ENCODE results near the gene TMEM219.
"Not testable (repeated sequence)": the region's sequence is repeated elsewhere in the genome, so short reads cannot be mapped to it uniquely, and the experiment has no call there.

Gene TMEM219

GRCh38 chr16:29961479-29962343 lies at the start of gene TMEM219:
TMEM219 (plus strand) TSS chr16:29962079; CDS start chr16:29963144, 1,065 bp downstream.
- DNase-seq (ENCODE audit: low read depth in 2 of 2), result peak; percentile 87

DNA sequence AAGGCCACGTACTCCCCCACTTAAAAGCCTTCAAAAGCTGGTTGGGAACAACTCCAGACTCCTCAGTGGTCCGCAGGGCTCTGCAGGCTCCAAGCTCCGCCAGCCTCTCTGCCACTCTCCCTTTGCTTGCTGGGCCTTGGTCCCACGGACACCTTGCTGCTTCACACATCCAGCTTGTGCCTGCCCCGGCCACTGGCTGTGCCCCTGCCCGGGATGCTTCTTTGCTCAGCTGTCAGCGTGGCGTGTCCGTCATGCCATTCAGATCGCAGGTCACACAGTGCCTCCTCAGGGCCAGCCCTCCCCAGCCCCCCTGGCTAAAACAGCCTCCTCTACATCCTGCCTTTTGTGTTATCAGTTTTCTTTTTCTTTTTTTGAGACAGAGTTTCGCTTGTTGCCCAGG lies 49.8 kb upstream of the TMEM219 start:
- DNase-seq (ENCODE audit: low read depth in 2 of 2), result no peak

DNA sequence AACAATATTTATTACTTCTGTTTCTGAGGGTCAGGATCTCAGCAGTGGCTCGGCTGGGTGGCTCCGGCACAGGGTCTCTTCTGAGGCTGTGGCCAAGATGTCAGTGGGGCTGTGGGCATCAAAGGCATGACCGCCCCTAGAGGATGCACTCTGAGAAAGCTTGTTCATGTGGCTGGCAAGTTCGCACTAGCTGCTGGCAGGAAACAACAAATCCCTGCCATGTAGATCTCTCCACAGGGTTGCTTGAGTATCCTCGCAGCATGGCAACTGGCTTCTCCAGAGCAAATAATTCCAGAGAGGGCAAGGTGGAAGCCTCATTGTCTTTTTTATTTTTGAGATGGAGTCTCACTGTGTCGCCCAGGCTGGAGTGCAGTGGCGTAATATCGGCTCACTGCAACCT lies 48.4 kb upstream of the TMEM219 start:
- DNase-seq (ENCODE audit: low read depth in 2 of 2), result no peak

GRCh38 chr16:29915590-29916247 lies 46.2 kb upstream of the TMEM219 start:
- DNase-seq (ENCODE audit: low read depth in 2 of 2), result no peak

- no peak for DNase-seq (ENCODE audit: low read depth in 2 of 2)
These were observed 44.9 kb upstream of the TMEM219 start for GRCh38 chr16:29916979-29917378.

GRCh38 chr16:29920288-29921033 lies 41.4 kb upstream of the TMEM219 start:
- no peak for DNase-seq (ENCODE audit: low read depth in 2 of 2)

DNA sequence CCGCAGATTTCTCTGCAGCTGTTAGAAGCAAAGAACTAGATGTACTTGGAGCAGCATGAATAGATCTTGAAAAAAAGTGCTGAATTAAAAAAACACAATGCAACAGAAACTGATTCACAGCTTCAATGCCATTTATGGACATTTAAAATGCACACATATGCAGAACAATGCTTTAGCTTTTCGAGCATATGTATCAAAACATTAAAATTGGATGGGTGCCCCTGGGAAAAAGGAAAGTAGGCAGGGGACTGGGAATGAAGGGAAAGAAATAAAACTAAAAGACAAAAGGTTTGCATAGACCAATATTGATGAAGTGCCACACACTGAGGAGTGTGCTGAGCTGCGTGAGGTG lies 40.9 kb upstream of the TMEM219 start:
- DNase-seq (ENCODE audit: low read depth in 2 of 2), result no peak

DNA sequence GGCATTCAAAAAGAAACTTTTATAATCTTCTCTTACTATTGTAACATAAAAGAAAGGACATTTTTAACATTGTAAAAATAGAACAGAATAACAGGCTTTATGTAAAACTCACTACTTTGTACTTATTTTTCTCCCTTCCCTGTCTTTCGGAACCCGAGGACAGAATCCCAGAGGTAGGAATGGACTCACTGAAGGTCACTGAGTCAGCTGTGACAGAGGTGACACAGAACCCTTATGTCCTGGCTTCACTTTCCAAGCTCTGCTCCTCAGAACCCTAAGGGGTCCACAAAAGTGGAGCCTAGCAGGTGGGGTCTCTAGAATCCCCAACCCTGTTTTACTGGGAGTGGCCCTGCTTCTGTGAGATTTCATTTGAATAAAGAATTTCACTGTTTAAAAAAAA lies 39.6 kb upstream of the TMEM219 start:
- DNase-seq (ENCODE audit: low read depth in 2 of 2), result no peak

GRCh38 chr16:29922986-29923501 lies 38.8 kb upstream of the TMEM219 start:
- no peak for DNase-seq (ENCODE audit: low read depth in 2 of 2)

DNA sequence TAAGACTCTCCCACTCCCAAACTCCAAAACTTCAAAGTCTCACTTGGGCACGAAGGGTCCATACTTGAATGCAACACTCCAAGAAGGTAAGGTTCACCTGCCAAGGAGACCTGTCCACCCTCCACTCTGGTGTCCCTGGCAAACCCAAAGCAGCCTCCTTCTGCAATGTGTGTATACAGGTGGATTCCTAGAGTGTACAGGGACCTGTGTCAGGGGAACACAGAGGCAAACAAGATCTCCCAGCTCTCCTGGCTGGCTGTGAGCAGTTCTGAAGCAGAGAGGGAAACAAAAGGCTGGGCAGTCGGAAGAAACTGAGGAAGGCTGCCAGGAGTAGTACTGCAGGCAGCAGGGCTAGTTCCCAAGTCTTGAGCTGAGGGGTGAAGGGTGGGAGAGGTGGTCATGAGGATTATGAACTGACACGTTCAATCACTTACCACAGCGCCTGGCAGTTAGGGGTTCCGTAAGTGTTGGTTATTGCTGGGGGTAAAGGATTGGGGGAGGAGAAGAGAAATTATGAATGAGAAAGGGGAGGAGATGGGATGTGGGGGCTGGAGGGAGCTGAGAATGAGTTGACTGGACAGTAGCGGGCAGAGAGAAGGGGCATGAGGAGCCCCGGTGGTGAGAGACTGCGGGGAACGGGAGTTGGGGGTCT lies 36.6 kb upstream of the TMEM219 start:
- DNase-seq (ENCODE audit: low read depth in 2 of 2), result no peak

GRCh38 chr16:29925781-29926710 lies 35.8 kb upstream of the TMEM219 start, which contains the start of gene KCTD13:
KCTD13 (minus strand) TSS chr16:29926226; CDS start chr16:29926033, 193 bp downstream.
- peak; percentile 82 for DNase-seq (ENCODE audit: low read depth in 2 of 2)

DNA sequence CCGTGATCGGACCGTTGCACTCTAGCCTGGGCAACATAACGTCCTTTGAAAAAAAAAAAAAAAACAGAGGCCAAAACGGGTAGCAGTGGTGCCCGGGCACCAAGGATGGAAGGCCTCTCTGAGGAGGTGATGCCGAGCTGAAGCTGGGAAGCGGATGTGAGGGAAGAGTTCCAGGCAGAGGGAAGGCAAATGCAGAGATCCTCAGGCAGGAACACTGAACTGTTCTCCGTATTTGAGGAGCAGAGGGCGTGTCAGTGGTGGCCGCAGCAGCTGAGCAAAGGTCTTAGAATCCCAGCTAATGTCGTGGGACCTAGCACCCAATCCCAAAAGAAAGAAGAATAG lies 35.2 kb upstream of the TMEM219 start:
- DNase-seq (ENCODE audit: low read depth in 2 of 2), result no peak

- no peak for DNase-seq (ENCODE audit: low read depth in 2 of 2)
These were observed 34.6 kb upstream of the TMEM219 start for GRCh38 chr16:29927070-29927905.

GRCh38 chr16:29931750-29932149 lies 30.1 kb upstream of the TMEM219 start:
- DNase-seq (ENCODE audit: low read depth in 2 of 2), result not testable (repeated sequence)

DNA sequence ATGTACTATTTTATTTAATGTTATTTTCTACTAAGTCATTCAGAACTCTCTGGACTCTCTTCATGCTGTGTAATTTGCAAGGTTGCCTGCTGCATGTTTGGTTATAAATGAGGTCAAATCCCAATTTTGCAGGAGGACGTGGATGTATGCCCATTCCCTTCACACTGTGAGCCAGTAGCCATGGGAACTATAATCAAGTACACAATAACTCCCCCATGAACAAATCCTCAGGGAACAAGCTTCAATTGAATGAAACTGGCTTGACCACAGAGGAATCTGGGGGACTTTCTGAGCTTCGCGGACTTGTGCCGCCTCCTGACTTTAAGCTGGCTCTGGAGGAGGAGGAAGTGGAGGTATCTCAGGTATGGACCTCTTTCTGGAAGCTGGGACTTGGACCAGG lies 21.2 kb upstream of the TMEM219 start:
- no peak for DNase-seq (ENCODE audit: low read depth in 2 of 2)

GRCh38 chr16:29943846-29944799 lies 17.8 kb upstream of the TMEM219 start:
- DNase-seq (ENCODE audit: low read depth in 2 of 2), result no peak

DNA sequence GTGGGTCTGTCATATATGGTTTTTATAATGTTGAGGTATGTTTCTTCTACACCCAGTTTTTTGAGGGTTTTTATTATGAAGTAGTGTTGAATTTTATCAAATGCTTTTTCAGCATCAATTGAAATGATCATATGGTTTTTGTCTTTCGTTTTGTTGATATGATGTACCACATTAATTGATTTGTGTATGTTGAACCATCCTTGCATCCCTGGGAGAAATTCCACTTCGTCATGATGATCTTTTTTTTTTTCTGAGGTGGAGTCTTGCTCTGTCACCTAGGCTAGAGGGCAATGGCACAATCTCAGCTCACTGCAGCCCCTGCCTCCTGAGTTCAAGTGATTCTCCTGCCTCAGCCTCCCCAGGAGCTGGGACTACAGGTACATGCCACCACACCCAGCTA lies 14.0 kb upstream of the TMEM219 start:
- no peak for DNase-seq (ENCODE audit: low read depth in 2 of 2)

DNA sequence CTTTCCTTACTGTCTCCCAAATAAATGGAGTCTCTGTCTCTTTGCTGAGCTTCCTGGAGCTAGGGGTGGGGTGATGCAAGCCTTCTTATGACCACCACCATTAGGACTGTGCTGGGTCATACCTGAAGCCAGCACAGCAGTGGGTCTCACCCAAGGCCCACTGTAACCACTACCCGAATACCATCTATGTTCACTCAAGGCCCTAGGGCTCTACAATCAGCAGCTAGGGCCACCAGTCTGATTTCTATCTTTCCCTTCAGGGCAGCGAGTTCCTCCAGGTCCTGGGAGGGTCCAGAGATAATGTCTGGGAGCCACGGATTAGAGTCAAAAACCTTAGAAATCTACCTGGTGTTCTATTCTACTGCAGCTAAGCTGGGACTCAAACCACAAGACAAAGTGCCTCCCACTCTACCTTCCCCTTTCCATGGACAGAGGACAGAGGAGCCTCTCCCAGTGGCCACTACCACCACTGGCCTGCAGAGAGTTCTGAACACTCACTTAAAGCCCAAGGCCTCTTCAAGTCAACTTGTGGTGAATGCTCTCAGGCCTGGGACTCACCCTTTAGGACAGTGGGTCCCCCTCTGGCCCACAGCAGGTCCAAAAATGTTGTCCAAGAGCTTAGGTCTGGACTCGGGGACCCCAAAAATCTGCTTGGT lies 10.9 kb upstream of the TMEM219 start:
- no peak for DNase-seq (ENCODE audit: low read depth in 2 of 2)

Measured in stimulated activated CD8-positive, alpha-beta memory T cell treated with anti-CD3 and anti-CD28 coated beads, Interleukin-2, amount 100 ng/mL, for 1 hour (primary cell).